RKO (cell line): Measurements from ENCODE around the gene CFAP97D1.

ENCODE experiments used
- DNase-seq: peaks from one replicate; pipeline ENCODE4 v3.0.0-alpha.2; 2016; ENCODE audit warnings: low spot score

The CFAP97D1 gene

GRCh38 chr17:43799047-43799446 lies 18.8 kb downstream of the CFAP97D1 start:
- no peak for DNase-seq

GRCh38 chr17:43800736-43801135 lies 20.5 kb downstream of the CFAP97D1 start:
- no peak for DNase-seq

DNA sequence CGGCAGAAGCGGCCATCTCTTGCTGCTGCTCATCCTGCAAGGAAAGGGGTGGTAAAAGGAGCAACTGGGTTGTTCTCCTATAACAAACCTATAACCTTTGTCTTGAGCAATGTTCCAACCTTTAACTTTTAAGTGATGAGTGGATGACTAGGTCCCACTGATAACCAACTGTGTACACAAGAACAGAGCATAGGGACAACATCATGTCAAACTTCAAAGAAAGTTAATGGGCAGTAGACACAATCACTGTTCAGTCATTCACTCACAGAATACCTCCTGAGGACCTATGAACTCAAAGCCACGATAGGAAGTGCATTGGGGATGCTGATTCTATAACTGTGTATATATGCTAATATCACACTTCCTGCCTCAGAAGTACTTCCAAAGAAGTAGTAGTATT lies 21.6 kb downstream of the CFAP97D1 start:
- DNase-seq = no peak

- DNase-seq = no peak
These were observed 23.5 kb downstream of the CFAP97D1 start for GRCh38 chr17:43803758-43804157.

DNA sequence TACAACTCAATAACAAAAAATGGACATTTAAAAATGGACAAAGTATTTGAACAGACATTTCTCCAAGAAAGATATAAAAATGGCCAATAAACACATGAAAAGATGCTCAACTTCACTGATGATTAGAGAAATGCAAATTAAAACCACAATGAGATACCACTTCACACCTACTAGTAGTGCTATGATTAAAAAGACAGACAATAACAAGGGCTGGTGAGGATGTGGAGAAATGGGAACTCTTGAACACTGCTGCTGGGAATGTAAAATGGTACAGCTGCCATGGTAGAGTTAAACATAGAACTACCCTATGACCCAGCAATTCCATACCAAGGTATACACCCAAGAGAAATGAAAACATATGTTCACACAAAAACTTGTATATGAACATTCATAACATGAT lies 24.9 kb downstream of the CFAP97D1 start:
- no peak for DNase-seq

- no peak for DNase-seq
These were observed 27.8 kb downstream of the CFAP97D1 start for GRCh38 chr17:43808076-43808475.

GRCh38 chr17:43809121-43809520 lies 28.9 kb downstream of the CFAP97D1 start:
- DNase-seq = no peak

GRCh38 chr17:43810226-43810715 lies 30.0 kb downstream of the CFAP97D1 start:
- no peak for DNase-seq

GRCh38 chr17:43810823-43811222 lies 30.6 kb downstream of the CFAP97D1 start:
- DNase-seq = no peak

DNA sequence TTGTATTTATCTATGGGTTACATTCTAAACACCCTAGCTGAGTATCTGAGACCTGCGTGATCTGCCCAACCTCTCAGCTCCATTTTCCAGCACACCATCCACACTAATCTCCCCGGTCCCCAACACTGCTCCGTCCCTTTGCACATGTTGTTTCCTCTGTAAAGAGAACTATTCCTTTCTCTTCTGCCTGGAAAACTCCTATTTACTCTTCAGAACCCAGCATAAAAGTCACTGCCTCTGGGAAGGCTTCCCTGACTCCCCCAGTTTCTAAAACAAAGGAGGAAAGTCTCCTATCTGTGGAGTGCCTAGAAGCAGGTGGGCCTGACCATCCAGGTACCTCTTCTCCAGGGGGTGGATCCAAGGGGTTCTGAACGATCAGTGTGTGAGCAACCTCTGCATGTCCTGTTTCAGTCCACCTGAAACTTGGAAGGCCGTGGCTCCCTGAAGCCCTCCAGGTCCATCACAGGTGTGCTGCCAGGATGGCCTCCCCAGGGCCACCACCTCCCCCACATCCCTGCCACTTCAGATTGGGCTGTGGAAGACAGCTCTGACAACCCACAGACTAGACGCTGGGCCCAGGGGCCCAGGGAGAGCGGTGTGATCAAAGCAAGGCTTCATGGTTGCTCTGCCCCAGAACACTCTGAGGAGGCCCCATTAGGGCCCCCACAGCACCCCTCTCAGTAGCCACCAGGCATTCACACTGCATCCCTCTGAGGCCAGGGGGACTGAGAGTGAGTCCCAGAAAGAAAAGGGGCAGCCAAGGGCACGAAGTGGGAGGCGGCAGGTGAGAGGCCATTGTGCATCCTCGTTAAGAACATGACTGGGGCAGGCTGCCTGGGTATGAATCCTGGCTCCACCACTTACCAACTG lies 32.4 kb downstream of the CFAP97D1 start:
- DNase-seq = no peak

- no peak for DNase-seq
These were observed 33.2 kb downstream of the CFAP97D1 start for GRCh38 chr17:43813386-43813785.

DNA sequence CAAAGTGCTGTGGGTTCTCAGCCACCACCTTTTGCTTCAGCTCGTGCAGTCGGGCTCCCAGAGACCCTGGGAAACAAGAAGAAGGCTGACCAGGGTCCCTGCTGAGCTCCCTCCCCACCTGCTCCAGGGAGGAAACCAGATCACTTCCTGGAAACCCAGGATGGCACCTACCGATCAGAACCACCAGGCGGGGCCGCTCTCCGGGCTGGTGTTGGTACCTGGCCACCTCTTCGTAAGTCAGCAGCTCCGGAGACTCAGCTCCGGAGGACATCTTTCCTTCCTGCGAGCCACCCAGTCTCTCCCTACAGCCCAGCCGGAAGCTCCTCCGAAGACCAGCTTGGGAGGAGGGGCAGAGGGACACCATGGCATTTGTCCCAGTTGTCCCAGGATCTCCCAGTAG lies 33.8 kb downstream of the CFAP97D1 start:
- DNase-seq = no peak

DNA sequence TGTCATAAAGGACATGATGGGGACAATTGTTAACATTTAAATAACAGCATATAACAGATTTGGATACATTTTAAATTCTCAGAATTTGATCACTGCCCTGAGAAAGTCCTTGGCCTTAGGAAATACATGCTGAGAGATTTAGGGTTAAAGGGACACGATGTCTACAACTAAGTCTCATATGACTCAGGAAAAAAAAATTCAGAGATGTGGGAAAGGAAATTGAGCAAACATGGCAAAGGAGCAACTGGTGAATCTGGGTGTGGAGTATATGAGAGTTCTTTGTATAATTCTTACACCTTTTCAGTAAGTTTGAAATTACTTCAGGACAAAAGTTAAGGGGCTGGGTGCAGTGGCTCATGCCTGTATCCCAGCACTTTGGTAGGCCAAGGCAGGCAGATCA lies 34.5 kb downstream of the CFAP97D1 start:
- no peak for DNase-seq

GRCh38 chr17:43816336-43817320 lies 36.4 kb downstream of the CFAP97D1 start:
- no peak for DNase-seq

- DNase-seq = no peak
These were observed 37.6 kb downstream of the CFAP97D1 start for GRCh38 chr17:43817826-43818225.

GRCh38 chr17:43818966-43819365 lies 38.7 kb downstream of the CFAP97D1 start:
- no peak for DNase-seq

DNA sequence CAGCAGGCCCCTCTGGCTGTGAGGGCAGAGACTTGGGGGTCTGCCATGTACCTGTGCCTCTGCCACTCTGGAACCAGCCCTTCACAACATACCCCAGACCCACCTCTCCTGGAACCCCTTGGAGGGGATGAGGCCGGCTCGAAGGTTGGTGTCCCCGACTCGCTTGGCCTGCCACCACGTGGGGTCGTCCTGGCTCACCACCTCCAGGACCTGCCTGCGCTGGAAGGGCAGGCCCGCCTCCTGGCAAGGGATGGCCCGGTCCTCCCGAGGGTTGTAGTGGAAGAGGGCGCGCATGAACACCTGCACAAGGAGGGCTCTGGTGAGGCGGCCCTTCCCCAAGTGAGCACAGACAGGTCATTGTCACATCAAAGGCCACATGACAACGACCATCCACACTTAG lies 40.5 kb downstream of the CFAP97D1 start:
- DNase-seq = no peak

- no peak for DNase-seq
These were observed 42.4 kb downstream of the CFAP97D1 start for GRCh38 chr17:43822570-43823190.

DNA sequence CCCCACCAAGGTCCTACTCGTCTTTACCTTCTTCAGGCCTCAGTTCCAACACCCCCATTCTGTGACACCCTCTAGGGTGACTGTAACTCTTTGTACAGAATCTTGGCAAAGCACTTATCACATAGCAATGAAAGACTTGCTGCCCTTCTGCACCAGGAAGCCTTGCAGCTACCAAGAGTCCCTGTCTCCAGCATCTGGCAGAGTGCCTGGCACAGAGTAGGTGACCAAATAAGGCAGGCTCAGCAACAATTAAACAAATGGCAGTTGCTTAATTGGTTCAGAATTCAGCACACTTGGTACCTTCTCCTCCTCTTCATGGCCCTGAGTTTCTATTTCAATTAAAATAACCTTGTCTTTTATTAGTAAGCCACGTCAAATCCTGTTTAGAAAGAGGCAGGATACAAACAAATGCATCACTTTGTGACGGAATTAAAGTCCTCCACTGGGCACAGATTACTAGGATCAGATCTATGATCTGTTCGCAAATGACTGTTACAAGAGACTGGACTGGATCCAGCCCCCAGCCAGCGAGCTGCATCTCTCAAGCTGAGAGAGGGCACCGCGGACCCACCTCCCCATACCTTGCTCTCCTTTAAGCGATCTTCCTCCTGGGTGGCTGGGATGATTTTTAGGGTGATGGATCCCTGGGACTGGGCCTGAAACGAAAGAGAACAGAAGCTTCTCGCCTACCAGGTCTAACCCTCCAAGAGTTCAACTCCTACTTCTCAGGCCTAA lies 43.3 kb downstream of the CFAP97D1 start:
- no peak for DNase-seq

- DNase-seq = no peak
These were observed 45.3 kb downstream of the CFAP97D1 start for GRCh38 chr17:43825567-43825966.

- DNase-seq = no peak
These were observed 46.0 kb downstream of the CFAP97D1 start for GRCh38 chr17:43826206-43826605.

- DNase-seq = no peak
These were observed 47.4 kb downstream of the CFAP97D1 start for GRCh38 chr17:43827596-43827995.
